CD4-positive, alpha-beta T cell treated with Interleukin-17A for 4 hours (primary cell): Measurements from ENCODE around the gene TTC6.

Experiments used
- DNase-seq: peaks from one replicate; pipeline ENCODE4 v3.0.0-alpha.2; 2020; ENCODE audit warnings: mixed read lengths

Gene TTC6

GRCh38 chr14:37585971-37586796 lies 9.2 kb upstream of the TTC6 start:
- no peak for DNase-seq

GRCh38 chr14:37586797-37587130 lies 8.7 kb upstream of the TTC6 start:
- DNase-seq: no peak

DNA sequence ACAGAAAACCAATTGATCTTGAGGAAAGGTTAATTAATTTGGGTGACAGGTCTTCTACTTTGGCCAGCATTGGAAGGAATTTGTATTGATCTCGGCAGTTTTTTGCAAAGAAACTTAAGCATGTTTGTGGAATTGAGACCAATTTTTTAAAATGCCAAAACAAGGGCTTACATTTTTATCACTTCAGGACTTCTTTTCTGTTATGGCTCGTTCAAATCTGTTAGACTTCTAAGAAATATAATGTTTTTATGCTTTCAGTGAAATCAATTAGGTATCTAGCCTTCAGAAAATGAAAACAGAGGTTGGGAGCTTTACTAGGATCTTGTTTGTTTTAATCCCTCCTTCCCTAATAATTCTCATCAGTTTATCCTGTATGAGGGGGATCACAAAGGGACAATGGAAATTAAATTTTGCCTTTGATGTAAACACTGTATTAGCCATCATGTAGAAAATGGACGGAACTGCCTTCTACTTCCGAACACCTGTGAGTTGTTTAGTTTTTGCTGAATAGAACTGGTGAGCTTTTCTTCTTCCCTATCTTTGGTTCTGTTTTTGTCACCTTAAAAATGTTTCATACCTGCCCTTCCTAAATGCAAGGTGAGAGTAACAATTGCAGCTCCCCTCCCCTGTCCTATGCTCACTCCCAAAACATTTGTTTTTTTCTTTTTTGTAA lies 8.2 kb upstream of the TTC6 start:
- no peak for DNase-seq

GRCh38 chr14:37587881-37588666 lies 7.4 kb upstream of the TTC6 start:
- DNase-seq: no peak

- DNase-seq: no peak
These were observed 6.8 kb upstream of the TTC6 start for GRCh38 chr14:37588667-37588955.

DNA sequence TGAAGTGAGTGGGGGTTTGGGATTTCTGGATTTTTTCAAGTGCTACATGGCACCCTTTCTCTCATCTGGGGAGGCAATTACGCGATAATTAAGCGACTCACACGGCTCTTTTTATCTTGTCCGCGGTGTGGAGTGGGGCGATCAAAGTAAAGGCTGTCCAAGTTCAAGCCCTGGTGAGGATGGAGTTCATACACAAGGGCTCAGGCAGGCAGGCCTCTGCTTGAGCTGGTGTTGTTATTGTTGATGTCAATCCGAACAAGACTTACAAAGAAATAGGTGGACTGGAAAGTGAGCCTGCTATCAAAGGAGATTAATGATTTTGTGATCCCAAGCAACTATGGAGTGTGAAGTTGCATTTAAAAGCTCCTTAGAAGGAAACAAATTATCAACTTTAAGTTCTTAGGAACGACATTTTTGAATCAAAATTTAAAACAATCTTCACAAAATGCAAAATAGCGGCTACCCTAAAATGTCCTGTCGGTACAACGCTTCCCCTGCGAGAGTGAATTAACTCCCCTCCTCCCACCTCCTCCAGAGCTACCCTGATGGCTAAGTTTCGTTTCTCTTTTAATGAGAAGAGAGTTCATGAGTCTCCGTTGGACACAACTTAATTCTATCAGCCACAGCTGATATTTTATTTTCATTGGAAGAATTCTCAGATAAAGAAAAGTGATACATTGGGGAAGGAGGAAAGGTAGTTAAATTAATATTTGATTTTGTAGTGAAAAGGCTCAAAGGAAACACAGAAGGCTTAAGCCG lies 6.3 kb upstream of the TTC6 start:
- no peak for DNase-seq

DNA sequence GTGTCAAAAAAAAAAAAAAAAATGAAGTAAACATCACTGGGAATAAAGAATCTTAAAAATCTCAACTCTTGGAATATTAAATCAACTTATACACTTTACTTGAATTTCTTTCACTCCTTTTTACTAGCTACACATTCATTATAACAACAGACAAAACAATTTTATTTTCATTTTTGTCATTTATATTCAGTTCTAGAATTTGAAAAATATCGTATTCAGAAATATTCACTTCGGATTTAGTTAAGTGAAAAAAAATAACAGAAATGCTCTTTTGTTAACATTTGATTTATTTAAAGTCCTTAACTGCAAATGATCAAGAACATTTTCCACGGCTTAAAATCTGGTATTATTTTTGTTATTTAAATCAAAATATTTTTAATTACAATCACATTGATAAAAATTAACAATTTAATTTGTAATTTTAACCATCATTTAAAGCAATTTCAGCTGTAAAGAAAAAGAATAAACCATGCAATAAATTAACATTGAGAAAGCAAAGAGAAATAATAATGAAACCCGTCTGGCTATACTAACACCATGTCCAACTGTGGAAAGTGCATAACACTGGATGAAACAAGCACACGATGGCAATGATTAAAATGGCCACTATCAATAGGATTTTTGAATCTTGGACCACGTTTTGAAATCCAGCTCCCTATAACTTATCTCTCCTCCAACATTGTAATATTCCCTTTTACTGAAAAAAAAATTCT lies 5.6 kb upstream of the TTC6 start:
- DNase-seq: no peak

- no peak for DNase-seq
These were observed 4.8 kb upstream of the TTC6 start for GRCh38 chr14:37590428-37591139.

DNA sequence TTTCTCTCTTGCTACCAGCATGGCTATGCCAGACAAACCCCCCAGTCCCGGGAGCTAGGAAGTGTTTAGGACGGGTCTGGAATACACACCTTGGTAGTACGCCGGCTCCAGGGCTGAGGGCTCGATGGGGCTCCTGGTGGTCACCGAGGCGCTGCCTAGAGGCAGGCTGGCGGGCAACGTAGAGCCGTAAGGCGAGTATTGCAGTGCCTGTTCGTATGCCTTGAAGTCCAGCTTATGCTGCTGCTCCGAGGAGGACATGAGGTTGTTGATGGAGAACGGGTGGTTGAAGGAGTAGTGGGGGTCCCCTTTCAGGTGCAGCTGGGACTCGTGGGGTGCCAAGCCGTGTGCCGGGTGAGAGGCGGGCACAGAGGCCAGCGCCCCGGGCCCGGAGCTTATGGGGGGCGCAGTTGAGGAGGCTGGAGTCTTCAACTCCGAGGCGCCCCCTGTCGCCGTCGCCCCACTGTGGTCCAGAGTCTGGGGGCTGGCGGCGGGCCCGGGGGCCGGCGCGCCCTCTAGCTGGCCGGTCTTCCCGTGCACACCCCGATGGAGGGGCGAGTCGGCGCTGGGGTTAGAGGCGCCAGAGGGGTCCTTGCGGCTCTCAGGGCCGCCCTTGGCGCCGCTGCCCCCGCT lies 4.0 kb upstream of the TTC6 start:
- no peak for DNase-seq

DNA sequence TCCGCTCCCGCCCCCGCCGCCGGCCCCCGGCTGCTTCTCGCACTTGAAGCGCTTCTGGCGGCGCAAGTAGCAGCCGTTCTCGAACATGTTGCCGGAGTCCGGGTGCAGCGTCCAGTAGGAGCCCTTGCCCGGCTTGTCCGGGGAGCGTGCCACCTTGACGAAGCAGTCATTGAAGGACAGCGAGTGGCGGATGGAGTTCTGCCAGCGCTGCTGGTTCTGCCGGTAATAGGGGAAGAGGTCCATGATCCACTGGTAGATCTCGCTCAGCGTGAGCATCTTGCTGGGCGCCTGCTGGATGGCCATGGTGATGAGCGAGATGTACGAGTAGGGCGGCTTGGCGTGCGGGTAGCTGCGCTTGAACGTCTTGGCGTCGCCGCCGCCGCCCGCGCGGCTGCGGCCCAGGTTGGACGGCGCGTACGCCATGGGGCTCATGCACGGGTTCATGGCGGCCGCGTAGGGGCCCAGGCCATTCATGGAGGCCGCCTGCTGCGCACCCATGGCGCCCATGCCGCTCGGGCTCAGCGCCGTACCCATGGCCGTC lies 3.4 kb upstream of the TTC6 start:
- DNase-seq: no peak

- no peak for DNase-seq
These were observed 2.7 kb upstream of the TTC6 start for GRCh38 chr14:37592482-37593408.

DNA sequence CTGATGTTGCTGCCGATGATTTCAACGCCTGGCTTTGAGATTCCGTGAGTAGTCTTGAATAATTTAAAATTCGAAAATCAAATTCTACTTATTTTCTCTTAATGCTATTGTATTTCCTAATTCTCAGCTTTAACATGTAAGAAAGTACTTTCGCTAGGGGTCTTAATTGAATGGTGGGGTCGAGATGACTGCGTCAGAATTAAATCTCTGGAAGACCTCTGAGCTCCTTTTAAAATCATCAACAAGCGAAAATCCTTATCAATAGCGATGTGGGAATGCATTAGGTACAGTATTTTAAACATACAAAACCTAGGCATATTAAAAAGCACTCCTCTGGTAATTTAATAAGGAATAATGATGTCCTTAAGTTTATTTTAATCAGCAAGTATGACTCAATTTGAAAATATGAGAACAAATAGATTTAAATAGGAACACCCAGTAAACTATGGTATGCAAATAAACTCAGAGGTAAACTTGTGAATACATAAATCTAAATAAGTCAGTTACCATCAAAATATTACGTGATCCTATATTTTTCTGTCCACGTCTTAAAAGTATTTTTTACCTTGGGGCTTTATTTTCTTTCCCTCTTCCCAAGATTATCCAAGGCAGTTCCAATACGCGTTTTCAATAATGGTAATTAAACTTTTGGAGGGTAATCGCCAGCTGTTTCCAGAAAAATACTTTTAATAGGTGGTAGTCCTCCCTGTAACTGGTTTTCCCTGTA lies 1.8 kb upstream of the TTC6 start:
- DNase-seq: no peak

DNA sequence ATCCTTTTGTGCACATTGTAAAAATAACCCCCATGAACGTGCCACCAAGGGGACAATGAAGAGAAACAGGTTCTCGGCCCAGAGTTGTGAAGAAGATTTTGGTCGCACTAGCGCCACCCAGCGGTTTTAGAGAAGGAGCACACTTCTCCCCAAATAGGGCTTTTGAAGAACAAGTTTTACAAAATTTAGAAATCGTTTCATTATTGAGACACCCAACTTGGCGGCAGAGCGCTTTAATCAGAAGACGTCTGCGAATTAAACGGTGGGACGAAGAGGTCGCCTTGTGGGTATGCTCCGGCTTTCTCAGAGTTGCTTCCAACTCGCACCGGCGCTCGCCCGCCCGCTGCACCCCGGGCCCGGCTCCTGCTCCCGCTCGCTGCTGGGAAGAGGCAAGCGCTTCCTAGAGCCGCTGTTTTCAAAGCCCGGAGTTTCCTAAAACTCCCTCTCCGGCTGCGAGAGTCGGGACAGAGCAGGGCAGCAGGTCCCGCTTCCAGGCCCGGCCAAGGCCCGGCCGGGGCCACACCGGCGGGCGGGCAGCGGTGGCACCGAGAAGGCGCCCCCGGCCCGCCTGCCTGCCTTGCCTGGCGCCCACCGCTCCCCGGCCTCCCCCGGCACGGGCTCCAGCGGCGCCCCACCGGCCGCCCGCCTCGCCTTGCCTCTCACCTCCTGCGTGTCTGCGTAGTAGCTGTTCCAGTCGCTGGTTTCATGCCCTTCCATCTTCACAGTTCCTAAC lies 1.0 kb upstream of the TTC6 start:
- DNase-seq: no peak

GRCh38 chr14:37595809-37596621 lies 586 bp downstream of the TTC6 start:
- DNase-seq: no peak

DNA sequence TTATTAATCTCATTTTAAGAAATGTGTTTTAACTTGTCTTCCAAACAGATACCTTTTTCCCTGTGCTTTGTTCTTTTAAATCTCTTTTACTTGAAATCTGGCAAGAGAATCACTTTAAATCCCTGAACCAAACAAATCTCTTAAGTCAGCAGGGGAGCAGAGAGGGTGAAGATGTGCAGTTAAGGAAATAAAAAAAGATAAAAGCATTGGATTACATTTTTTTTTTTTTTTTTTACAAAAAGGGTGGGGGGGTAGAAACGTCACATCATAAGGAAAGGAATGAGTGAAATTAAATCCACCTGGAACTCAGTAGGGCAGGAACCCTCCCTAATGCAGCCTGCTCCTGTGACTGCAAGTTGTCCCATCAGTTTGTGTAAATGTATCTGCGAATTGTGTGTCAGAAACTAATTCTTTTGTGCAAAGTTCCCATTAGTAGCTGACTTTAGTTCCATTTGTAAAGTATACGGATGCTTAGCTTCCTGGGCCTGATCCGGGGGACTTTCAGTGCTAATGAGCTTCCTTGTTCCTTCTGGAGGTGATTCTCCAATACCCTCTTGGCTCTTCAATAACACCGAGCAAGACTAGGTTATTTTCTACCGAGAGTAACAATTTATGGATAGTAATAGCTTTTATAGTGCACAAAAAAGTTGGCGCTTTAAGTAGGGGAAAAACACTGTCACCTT lies 1.5 kb downstream of the TTC6 start:
- no peak for DNase-seq

DNA sequence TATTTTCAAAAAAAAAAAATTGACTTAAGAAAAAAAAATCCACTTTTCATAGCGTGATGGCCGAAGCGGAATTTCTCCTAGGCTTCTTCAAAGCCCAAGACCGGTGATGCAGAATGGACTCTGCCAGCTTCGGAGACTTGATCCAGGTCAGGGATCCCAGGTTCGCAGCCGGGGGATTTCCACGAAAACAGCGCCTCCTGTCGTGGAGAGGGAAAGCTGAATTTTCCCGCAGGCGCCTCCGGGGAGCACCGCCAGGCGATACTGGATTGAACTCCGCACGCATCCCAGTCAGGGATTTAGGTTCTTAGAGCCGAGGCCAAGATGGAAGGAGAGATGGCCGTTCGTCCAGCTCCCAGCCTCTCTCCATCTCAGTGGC lies 2.1 kb downstream of the TTC6 start:
- DNase-seq: no peak
